Measurements from ENCODE around the gene CHPT1.
"Not testable (repeated sequence)": the region's sequence is repeated elsewhere in the genome, so short reads cannot be mapped to it uniquely, and the experiment has no call there.

Gene CHPT1

DNA sequence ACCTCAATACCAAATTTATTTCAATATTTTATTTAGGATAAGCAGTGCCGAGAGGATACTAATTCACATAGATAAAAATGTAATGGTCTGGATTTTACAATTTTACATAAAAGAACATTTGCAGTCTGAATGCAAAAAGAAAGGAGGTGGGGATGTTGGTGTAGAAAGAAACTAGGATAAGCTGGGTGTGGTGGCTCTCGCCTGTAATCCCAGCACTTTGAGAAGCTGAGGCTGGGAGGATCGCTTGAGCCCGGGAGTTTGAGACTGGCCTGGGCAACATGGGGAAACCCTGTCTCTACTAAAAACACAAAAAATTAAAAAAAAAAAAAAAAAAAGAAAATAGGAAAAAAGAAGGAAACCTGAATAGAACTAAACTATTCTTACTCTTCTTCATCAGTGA, 25.0 kb downstream of the CHPT1 start:
- DNase-seq (ENCODE audit: low spot score): no peak

DNA sequence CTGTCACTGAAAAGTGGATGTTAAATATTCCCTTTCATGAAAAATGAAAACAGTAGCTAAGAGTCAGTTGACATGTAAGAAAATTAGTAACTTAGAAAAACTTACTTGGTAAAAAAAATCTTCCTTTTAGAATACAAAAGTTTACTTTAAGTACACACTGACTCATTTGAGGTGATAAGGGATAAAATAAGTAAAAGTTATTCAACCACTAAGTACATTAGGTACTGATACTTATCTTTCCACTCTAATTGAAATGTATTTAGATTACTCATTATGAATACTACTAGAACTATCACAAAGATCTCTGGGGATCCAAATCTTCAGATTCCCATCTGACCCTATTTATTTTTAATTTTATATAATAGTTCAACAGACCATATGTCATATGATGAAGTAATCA, 29.7 kb downstream of the CHPT1 start:
- DNase-seq (ENCODE audit: low spot score): no peak

DNA sequence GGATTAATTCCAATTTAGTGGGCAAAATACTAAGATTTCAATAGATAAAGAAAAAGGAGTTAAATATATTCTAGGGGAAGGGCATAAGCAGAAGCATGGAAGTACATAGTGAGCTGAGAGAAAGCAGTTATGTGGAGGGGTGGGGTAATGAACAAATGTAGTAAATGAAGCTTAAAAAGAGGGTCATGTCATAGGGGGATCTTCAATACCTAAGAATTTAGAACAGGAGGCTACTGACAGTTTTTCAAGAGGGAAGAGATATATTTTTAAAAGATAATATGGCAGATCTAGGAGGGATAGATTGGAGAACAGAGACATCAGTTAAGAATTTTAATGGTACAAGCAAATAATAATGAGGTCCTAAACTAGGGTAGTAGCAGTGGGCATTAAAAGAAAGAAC, 32.4 kb downstream of the CHPT1 start:
- no peak for DNase-seq (ENCODE audit: low spot score)

DNA sequence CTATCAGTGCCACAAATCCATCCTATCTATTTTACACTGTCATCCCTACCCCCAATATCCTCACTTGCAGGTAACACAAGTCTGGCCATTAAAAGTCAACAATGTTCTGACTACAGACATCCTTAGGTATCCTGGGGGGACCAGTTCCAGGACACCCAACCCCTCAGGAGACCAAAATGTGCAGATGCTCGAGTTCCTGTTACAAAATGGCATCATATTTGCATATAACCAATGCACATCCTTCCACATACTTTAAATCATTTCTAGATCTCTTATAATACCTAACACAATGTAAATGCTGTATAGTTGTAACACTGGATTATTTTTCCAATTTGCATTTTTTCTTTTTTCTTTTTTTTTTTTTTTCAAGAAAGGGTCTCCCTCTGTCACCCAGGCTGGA, 34.9 kb downstream of the CHPT1 start:
- DNase-seq (ENCODE audit: low spot score): no peak

DNA sequence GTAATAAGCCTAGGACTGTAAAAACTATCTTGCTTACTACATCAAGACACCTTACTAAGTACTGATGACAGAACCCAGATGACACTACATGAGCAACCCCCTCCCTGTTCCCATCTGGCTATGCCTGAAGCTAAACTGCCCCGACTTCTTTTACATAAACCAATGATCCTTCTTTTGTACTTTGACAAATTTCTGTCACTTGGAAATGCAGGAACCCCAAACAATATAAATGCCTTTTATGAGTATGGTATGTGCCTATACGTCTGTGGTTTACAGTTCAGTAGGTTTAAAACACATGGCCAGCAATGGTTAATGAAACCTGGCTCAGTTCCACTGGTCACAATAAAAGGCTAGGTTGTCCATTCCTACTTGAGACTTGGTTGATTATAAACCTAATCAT, 35.7 kb downstream of the CHPT1 start:
- DNase-seq (ENCODE audit: low spot score): no peak

DNA sequence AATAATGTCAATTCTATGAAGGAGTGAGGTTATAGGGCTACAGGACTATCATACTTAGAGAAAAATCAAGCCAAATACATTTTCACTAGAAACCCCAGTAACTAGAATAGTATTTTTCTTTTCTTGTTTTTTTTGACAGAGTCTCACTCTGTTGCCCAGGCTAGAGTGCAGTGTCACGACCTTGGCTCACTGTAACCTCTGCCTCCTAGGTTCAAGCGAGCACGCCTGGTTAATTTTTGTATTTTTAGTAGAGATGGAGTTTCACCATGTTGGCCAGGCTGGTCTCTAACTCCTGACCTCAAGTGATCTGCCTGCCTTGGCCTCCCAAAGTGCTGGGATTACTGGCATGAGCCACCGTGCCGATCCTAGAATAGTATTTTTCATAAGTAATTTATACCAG, 37.0 kb downstream of the CHPT1 start:
- not testable (repeated sequence) for DNase-seq (ENCODE audit: low spot score)

DNA sequence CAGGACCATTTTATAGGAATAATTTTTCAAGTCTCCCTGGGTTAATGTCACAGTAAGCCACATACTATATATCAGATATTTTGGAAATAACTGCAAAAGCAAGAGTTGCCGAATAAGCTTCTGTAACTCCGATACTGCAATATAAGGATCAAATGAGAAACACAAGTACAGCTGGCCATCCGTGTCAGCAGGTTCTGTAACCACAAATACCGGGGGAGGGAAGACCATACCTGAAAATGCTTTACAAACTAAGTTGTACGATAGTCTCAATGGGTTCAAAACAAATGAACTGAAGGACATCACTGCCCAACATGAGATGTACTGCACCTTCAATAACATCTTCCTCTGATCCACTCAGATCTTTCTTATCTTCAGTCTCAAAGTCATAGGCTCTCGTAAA, 40.0 kb downstream of the CHPT1 start:
- no peak for DNase-seq (ENCODE audit: low spot score)

DNA sequence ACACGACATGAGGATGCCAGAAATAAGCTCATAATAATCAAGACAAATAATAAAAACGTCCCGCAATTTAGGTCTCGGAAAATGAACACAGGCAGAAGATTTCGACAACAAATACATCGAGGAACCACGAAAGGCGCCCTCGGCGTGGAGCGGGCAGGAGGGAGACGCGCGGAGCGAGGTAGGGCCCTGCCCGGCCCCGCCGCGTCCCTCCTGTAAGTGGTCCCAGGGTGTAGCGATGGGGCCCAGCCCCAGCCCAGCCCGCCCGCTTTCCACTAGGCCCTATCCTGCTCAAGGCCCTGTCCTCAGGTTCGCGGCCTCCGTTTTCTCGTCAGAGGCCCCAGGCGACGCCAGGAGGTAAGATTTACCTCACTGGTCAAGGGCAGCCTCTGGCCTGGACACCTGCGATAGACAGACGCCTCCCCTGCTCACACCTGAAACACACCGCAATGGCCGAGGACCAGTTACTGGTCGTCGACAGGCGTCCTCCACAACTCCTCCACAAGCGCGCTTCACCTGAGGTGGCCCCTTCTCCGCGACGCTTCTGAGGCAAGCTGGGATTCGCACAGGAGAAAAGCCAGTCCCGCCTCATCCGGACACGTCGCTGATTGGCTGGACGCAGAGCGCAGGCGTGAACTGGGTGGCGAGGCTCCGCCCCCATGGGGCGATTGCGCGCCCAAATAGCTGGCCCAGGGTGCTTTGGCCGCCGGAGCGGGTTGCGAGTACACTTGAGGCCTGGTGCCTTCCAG, 41.7 kb downstream of the CHPT1 start, which contains the start of gene SYCP3:
Gene SYCP3 (minus strand): TSS at position 543 of the 746 bp plus-strand sequence. CDS start 1,527 bp downstream, outside the sequence.
- no peak for DNase-seq (ENCODE audit: low spot score)

DNA sequence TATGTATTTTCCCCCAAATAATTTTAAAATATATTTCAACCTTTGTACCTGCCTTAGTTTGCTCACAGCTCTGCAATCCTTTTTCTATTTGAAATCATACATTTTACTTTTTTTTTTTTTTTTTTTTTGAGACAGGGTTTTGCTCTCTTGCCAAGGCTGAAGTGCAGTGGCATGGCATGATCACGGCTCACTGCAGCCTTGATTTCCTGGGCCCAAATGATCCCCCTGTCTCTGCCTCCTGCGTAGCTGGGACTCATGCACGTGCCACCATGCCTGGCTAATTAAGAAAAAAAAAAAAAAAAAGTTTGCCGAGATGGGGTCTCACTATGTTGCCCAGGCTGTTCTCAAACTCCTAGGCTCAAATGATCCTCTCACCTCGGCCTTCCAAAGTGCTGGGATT, 43.1 kb downstream of the CHPT1 start:
- no peak for DNase-seq (ENCODE audit: low spot score)

DNA sequence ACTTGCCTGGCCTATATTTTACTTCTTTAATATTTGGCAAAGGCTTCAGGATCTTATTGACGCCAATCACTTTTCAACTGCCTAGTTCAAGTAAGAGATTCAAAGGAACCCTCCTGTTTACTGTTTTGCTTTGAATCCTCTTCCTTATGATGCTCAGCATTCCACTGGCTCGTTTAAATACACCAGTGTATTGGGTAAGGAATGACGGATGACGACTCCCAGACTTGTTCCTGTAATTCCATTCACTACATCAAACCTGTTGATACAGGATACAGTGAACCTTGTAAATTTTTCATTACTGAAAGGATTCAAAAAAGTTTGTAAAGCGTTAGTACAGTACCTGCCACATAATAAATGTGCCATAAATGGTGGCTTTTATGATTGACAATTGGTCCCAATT, 43.5 kb downstream of the CHPT1 start:
- no peak for DNase-seq (ENCODE audit: low spot score)

DNA sequence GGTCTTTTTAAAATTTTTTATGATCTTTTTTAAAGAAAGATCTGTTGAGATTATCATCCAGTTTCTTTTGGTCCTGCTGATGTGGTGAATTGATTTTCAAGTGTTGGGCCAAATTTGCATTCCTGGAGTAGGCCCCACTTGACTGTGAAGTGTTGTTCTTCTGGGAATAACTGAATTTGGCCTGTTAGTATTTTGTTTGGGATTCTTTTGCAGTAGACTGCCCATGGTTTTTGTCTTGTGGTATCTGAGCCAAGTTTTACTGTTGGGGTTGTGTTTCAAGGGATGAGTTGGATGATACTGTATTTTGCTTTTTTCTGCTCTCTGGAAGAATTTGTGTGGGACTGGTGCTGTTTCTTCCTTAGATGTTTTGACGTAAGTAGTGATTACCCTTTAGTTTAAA, 45.8 kb downstream of the CHPT1 start:
- no peak for DNase-seq (ENCODE audit: low spot score)

DNA sequence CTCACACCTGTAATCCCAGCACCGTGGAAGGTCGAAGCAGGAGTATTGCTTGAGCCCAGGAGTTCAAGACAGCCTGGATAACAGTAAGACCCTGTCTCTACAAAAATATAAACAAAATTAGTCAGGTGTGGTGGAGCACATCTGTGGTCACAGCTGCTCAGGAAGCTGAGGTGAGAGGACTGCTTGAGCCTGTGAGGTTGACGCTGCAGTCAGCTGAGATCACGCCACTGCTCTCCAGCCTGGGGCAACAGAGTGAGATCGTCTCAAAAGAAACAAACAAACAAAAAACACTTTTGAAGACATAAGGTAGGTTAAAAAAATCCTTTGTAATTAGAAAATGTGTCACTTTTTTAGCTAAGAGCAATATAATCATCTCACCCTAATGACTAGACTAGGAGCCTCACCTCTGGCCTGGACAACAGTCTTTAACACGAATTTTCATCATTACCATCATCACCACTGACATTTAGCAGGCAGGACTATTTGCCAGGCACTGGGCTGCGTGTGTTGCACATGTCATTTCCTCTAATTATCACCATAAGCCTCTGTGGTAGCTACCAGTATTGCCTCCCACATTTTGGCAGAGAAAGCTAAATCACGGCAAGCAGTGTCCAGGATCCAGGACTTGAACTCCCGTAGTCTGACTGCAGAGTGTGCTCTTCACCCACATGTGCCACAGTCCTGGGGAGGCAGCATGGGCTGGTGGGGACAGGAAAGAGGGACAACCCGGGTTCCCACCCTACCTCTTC, 46.5 kb downstream of the CHPT1 start:
- DNase-seq (ENCODE audit: low spot score): no peak

DNA sequence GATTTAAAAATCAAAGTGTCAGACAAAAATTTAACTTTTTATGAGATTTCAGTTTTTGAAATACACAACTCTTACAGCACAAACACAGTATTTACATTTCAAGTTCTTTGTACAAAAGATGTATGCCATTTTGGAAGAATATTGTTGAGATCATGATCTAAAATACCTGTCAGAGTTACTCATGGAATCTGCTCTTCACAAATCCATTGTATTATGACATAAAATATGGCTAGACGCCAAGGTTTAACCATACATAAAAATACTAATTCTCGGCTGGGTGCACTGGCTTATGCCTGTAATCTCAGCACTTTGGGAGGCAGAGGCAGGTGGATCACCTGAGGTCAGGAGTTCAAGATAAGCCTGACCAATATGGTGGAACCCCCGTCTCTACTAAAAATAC, 48.0 kb downstream of the CHPT1 start:
- DNase-seq (ENCODE audit: low spot score): no peak

DNA sequence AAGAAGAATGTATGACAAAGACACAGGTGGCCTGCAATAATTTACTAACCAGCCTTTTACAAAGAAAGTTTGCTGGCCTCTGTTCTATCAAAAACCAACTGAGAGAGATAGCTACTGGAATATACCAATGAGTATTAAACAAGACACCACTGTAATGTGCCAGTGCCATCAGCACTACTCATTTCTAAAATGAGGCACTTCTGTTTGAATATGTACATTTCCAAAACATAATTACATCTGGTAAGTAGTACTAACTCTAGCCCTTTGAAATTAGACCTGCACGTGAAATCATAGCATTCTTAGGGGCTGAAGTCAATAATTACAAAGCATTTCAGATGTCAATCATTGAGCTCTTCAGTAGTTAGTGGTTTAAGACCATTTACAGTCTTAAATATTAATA, 48.8 kb downstream of the CHPT1 start:
- DNase-seq (ENCODE audit: low spot score): no peak

DNA sequence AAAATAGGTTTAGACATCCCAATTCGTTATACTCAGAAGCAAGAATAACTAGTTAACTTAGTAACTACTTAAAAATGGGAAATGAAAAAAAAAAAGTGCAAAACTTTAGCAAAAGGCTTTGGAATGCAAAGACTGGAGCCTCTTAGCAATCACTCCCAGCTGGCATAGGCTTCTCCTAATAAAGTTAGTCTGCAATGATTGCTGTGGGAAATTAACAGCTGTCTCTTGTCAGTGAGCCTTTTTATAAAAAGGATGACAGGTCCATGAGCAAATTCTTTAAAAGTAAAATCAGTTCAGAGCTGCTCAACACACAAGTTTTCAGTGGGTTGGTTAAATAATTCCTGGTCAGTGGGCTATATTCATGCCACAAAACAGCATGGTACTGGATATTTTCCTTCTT, 49.2 kb downstream of the CHPT1 start:
- no peak for DNase-seq (ENCODE audit: low spot score)

DNA sequence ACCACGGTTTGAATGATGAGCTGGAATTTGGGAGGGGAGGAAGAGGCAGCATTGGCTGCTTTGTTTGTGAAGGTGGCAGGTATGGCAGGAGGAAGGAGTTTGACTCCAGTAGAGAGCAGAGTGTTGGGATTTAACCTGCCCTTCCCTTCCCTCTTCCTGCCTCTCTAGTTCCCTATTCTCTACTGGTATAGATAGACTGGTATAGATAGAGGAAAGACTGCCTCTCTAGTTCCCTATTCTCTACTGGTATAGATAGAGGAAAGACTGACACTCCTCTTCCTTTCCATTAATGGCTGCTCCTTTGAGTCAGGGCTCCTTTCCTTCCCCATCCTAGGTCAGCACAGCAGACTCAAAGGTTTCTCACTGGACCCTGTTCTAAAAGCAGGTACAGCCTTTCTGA, 50.3 kb downstream of the CHPT1 start:
- DNase-seq (ENCODE audit: low spot score): no peak

DNA sequence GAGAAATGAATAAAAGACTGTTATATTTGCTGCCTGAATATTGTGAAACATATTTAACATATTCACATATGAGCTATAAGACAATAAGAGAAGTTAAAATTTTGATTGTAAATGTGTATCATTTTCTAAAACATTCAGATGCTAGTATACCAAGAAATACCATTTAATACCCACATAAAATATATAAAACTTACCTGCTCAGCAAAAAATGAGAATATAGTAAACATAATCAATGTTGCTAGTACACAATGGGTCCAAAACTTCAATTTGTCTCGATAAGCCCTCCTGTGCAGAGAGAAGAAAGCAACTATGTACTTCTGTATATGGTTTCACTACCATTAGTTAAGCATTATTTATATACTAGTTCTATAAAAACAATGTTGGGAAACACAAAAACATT, 51.5 kb downstream of the CHPT1 start:
- DNase-seq (ENCODE audit: low spot score): no peak

DNA sequence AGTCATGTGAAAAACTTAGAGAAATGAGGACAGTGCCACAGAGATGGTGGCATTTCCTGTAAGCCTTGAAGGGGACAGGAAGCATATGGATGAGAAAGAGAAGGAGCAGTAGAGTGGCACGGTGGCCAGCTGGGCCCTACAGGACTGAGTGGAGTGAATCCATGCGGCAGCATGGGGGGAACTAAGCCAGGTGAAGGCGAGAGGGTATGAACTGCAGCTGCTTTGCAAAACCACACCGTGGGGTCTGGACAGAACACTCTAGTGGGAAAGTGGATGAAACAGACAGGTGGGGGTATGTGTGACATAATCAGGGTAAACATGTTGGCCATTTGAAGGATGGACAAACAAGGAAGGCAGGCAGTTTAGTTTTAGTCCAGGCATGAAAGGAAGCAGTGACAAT, 52.2 kb downstream of the CHPT1 start:
- DNase-seq (ENCODE audit: low spot score): no peak

DNA sequence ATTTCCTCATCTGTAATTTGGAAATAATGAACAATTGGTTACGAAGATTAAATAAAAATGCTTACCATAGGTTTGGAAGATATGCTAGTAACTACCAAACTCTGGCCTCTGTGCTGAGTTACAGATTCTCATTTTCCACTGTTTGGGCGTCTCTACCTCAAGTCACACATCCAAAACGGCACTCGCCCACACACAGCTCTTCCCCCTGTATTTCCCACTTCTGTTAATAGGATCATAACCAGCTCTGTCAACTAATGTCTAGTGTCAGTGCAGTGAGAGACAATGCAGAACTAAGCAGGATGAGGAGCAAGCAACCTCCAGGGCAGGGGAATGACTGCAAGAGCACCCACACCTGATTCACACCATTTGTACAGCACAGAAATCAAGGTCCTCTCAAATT, 52.7 kb downstream of the CHPT1 start:
- DNase-seq (ENCODE audit: low spot score): no peak

DNA sequence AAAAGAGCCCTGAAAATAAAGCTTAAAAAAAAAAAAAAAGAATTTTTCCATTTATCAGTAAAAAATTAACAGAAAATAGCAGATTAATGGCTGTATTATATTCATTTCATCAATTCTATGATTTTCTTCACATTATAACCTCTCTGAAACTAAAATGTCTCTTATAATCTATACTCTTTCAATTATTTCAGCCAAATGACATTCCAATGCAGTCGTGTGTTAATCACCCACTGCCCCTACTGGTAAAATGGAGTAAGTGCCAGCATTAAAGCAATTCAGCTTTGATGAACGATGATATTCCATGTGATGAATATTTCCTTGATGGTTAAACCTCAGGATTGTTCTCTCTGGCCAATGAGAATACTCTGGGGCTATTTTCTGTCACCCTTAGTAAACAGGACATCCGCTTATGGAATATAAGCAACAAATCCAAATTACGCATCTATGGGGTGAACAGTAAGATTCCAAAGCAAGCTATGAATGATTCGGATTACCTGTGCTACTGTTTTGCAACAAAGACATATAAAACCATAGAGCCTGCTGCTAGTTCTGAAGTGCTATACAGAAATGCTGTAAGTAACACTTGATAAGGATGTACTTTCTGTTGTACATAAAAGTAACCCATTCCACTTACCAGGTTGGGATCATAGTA, 62.1 kb downstream of the CHPT1 start:
- peak; percentile 41 for DNase-seq (ENCODE audit: low spot score)

DNA sequence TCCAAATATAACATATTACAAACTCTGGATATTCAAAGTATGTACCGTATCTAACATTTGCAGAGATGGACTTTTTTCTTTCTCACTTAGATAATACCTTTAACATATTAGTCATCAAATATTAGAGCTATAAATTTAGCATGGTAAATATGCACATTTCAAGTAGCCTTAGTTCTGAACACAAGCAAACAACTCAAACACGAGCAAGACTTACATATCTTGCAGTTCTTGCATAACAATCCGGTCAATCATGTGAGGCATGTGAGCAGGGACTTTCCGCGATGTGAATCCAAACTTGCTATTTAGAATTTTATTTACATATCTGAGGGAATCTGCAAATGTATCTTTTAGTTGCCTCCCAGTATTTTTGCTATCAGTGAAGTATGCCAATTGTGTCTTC, 63.9 kb downstream of the CHPT1 start:
- DNase-seq (ENCODE audit: low spot score): no peak

DNA sequence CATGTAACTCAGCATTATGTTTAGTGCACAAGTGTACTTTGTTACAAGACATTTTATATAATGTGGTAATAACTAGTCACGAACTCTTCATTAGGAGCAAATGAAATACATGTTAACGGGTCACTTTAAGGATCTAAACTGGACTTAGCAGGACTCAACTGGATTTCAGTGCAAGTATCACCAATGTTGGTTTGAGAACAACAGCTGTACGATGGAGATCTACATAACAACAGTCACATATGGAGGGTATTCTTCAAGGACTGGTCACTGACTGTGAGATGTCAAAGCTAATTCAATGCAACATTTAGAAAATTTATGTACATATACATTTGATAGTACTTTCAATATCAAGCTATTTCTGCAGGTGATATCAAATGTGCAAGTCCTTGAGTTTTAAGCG, 64.3 kb downstream of the CHPT1 start:
- DNase-seq (ENCODE audit: low spot score): no peak

DNA sequence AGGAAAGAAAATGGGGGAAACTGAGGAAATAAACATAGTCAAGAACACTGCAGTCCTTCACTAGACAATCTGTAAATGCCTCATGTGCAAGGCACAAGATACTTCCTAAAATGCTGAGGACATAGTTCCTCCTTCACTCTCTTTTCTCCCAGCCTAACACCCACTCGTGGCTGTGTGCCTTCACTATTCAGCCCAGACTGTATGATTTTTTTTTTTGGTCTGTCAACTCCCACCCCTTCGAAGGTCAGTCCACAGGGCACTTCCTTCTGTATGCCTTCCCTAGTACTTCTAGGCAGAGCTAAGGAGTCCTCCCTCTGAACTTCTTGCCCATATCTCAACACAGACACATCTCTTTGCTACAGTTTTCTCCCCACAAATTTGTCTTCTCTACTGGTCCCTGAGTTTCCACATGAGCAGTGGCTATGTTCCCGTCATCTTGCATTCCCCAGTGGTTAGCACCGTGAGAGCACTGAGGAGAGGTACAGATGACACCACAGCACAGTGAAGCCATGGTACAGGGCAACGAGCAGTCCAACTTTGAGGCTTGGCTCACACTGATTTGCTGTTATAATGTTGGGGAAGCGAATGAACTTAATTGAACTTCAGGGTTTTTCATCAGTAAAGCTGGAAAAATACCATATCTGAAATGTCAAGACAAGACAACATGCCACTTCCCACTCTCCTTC, 65.9 kb downstream of the CHPT1 start:
- DNase-seq (ENCODE audit: low spot score): no peak

All from kidney capillary endothelial cell (primary cell).